Vagina (tissue), 2 donors: Measurements from ENCODE around the gene TSPEAR.

Experiments used
- CTCF ChIP-seq, 3 experiments: fragments of 450-650 bp in 2 of 3; fragments of 200-600 bp in 1 of 3; sonication (generic) in 1 of 3; IDR thresholded peaks; one replicate each; pipeline ENCODE4 v1.5.1; 2017 to 2019; ENCODE audit warnings: antibody characterized with exemption in 3 of 3, mild to moderate bottlenecking in 2 of 3, moderate library complexity in 2 of 3
- POLR2A ChIP-seq, 2 donors: fragments of 450-650 bp; IDR thresholded peaks; one replicate each; pipeline ENCODE4 v1.6.1; 2017; ENCODE audit warnings: antibody characterized with exemption in 2 of 2, mild to moderate bottlenecking in 2 of 2, moderate library complexity in 2 of 2
- POLR2AphosphoS5 ChIP-seq, 2 donors: sonication (generic); formaldehyde crosslinking; IDR thresholded peaks; one replicate each; pipeline ENCODE4 v1.9.0; 2017; ENCODE audit warnings: antibody characterized with exemption in 2 of 2, mild to moderate bottlenecking in 2 of 2, low read depth in 1 of 2; ENCODE audit not compliant: insufficient read depth in 1 of 2

- TF ChIP-seq CTCF (IDR thresholded peaks at IDR 0.05), result no peak
- no peak for TF ChIP-seq POLR2A (IDR thresholded peaks at IDR 0.05)
- TF ChIP-seq POLR2AphosphoS5 (IDR thresholded peaks at IDR 0.05; ENCODE audit: insufficient read depth in 1 of 2, low read depth in 1 of 2), result no peak
Measured at GRCh38 chr21:44529011-44529421, 182.4 kb downstream of the TSPEAR start.
